ENCODE measurements around the gene PCSK5. TPM values are rescaled to one million over a fixed set of nuclear protein-coding genes. Genes with fewer than 3 reads are reported as not detected.

The PCSK5 gene
- polyA plus RNA-seq, 1 donor from 2014 or later: 1.7 TPM

- H3K4me2 ChIP-seq (ENCODE audit: low read length): no peak overlapping the region
- no peaks in the 10 kb centered on the region for H3K9me3 ChIP-seq (ENCODE audit: low read length)
- H3K9ac ChIP-seq (ENCODE audit: low read length): no peak overlapping the region
- no peaks in the 10 kb centered on the region for H3K36me3 ChIP-seq (ENCODE audit: insufficient read depth, low read length)
- no peaks in the 10 kb centered on the region for H4K20me1 ChIP-seq (ENCODE audit: insufficient read depth)
- no peaks in the 10 kb centered on the region for H3K79me2 ChIP-seq (replicated peaks; ENCODE audit: insufficient read depth, low read length)
- H2AFZ ChIP-seq (ENCODE audit: low read depth, low read length): no peak overlapping the region
- no peaks in the 10 kb centered on the region for H3F3A ChIP-seq (ENCODE audit: insufficient read depth, low read length, poor library complexity, severe bottlenecking)
- no peaks in the 10 kb centered on the region for H3K27me3 ChIP-seq (ENCODE audit: insufficient read depth, low read depth, low read length)
- no peak overlapping the region for H3K27ac ChIP-seq (ENCODE audit: low read length)
- no peak overlapping the region for H3K4me3 ChIP-seq (ENCODE audit: low read length)
- no peaks in the 10 kb centered on the region for H3K9me2 ChIP-seq (ENCODE audit: insufficient read depth, low read length)
- no peak for TF ChIP-seq POLR2AphosphoS5 (IDR thresholded peaks at IDR 0.05)
- no peak for TF ChIP-seq REST (IDR thresholded peaks at IDR 0.05; ENCODE audit: borderline replicate concordance)
- no peak for TF ChIP-seq CTCF (IDR thresholded peaks at IDR 0.05; ENCODE audit: poor library complexity, severe bottlenecking)
- no peak for TF ChIP-seq TAF1 (IDR thresholded peaks at IDR 0.05; ENCODE audit: low read depth)
- TF ChIP-seq RAD21 (conservative IDR thresholded peaks at IDR 0.05): no peak
- no peak for TF ChIP-seq EZH2 (IDR thresholded peaks at IDR 0.05; ENCODE audit: borderline replicate concordance, insufficient read depth, low read length, poor library complexity, severe bottlenecking)
- no peak for TF ChIP-seq MXI1 (conservative IDR thresholded peaks at IDR 0.05; ENCODE audit: poor library complexity, severe bottlenecking)
- TF ChIP-seq SMC3 (conservative IDR thresholded peaks at IDR 0.05; ENCODE audit: poor library complexity): no peak
- TF ChIP-seq EP300 (conservative IDR thresholded peaks at IDR 0.05; ENCODE audit: poor library complexity, severe bottlenecking): no peak
These were observed 39.7 kb downstream of the PCSK5 start for GRCh38 chr9:75930190-75930589.

GRCh38 chr9:75930730-75931321 is 40.4 kb downstream of the PCSK5 start:
- H3K9me2 ChIP-seq (ENCODE audit: insufficient read depth, low read length): no peaks in the 10 kb centered on the region
- no peaks in the 10 kb centered on the region for H3F3A ChIP-seq (ENCODE audit: insufficient read depth, low read length, poor library complexity, severe bottlenecking)
- TF ChIP-seq MXI1 (conservative IDR thresholded peaks at IDR 0.05; ENCODE audit: poor library complexity, severe bottlenecking): no peak
- TF ChIP-seq EZH2 (IDR thresholded peaks at IDR 0.05; ENCODE audit: borderline replicate concordance, insufficient read depth, low read length, poor library complexity, severe bottlenecking): no peak
- TF ChIP-seq REST (IDR thresholded peaks at IDR 0.05; ENCODE audit: borderline replicate concordance): no peak
- no peak for TF ChIP-seq CTCF (IDR thresholded peaks at IDR 0.05; ENCODE audit: poor library complexity, severe bottlenecking)
- TF ChIP-seq POLR2AphosphoS5 (IDR thresholded peaks at IDR 0.05): no peak
- no peak for TF ChIP-seq SMC3 (conservative IDR thresholded peaks at IDR 0.05; ENCODE audit: poor library complexity)
- no peak for TF ChIP-seq TAF1 (IDR thresholded peaks at IDR 0.05; ENCODE audit: low read depth)
- TF ChIP-seq EP300 (conservative IDR thresholded peaks at IDR 0.05; ENCODE audit: poor library complexity, severe bottlenecking): no peak
- no peak for TF ChIP-seq RAD21 (conservative IDR thresholded peaks at IDR 0.05)
- no peaks in the 10 kb centered on the region for H3K36me3 ChIP-seq (ENCODE audit: insufficient read depth, low read length)
- H3K9me3 ChIP-seq (ENCODE audit: low read length): no peaks in the 10 kb centered on the region
- H2AFZ ChIP-seq (ENCODE audit: low read depth, low read length): no peak overlapping the region
- no peaks in the 10 kb centered on the region for H3K27me3 ChIP-seq (ENCODE audit: insufficient read depth, low read depth, low read length)
- no peak overlapping the region for H3K27ac ChIP-seq (ENCODE audit: low read length)
- no peak overlapping the region for H3K4me2 ChIP-seq (ENCODE audit: low read length)
- no peaks in the 10 kb centered on the region for H3K79me2 ChIP-seq (replicated peaks; ENCODE audit: insufficient read depth, low read length)
- H4K20me1 ChIP-seq (ENCODE audit: insufficient read depth): no peaks in the 10 kb centered on the region
- H3K9ac ChIP-seq (ENCODE audit: low read length): no peak overlapping the region
- no peak overlapping the region for H3K4me3 ChIP-seq (ENCODE audit: low read length)

All from neural cell (in vitro differentiated cells).